GM18519 (cell line): ENCODE data around the gene GYG2.
"Not testable (repeated sequence)": the region's sequence is repeated elsewhere in the genome, so short reads cannot be mapped to it uniquely, and the experiment has no call there.

Experiments used
- ATAC-seq: cut with Tn5 transposase; IDR thresholded peaks from one replicate; pipeline ENCODE4 v1.9.1; 2021; ENCODE audit warnings: mild to moderate bottlenecking, moderate library complexity; ENCODE audit not compliant: unreplicated experiment, low FRiP score

GYG2 gene

DNA sequence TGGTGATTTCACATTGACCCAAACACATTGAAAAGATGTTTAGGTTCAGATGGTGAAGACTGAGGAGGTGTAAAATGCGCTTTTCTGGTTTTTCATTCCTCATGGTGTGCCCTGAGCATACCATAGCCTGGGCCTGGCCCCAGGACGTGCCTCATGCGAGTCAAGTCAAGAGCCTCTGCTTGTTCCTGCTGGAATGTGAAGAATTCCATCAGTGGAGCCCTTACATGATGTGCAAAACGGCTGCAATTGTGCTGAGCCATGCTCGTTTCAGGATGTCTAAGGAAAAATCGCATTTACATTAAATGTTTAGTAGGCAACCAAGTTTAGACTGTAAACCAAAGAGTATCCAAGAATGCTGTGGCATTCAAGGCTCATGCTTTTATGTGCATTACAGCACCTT lies 34.9 kb downstream of the GYG2 start:
- no peak for ATAC-seq

DNA sequence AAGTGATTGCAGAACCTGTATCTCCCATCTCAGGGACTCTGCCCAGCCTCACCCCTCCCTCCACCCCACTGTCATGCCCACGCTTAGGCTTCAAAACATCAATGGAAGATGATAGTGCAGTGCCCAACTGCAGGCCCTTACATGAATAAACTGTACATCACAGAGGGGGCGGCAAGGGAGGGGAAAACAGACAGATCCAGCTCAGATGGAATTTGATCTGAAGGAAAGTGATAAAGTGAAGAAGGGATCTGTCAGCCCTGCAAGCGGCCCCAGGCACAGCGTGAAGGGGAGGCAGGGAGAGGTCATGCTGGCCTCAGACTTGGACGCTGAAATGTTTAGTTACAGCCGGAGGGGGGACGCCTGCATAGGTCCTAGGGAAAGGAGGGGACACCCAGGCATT lies 38.5 kb downstream of the GYG2 start:
- no peak for ATAC-seq

DNA sequence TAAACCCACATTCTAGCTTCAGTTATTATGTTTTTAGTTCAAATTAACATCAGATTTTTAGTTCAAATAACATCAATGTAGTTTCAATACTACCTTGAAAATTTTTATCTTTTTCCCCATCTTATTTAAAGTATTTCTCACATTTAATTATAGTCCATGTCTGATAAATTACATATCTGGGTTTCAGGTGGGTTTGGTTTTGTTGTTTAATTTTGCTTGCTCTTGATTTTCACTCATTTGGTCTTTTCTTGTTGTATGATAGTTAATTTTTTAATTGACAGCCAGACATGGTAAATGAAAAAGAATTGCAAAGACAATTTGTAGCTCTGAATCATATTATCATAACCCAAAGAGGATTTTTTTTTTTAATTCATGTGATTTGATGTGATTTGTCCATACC lies 41.9 kb downstream of the GYG2 start:
- no peak for ATAC-seq

DNA sequence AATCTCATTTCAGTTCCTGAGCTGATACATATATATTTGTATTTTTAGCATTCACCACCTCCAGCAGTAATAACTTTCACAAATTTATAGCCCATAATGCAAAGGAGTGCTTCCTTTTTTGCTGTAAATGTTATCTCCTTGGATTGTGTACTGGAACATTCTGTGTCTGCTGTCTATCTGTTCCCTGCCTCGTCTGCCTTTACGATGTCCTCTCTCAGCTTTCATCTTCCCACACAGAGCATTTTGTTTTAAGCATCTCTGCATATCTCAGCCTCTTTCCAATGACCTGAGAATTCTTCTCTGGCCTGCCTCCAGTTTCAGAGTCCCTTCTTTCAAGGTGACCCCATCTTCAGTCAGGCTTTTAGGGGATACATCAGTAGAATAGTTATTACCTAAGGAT lies 43.1 kb downstream of the GYG2 start:
- no peak for ATAC-seq

DNA sequence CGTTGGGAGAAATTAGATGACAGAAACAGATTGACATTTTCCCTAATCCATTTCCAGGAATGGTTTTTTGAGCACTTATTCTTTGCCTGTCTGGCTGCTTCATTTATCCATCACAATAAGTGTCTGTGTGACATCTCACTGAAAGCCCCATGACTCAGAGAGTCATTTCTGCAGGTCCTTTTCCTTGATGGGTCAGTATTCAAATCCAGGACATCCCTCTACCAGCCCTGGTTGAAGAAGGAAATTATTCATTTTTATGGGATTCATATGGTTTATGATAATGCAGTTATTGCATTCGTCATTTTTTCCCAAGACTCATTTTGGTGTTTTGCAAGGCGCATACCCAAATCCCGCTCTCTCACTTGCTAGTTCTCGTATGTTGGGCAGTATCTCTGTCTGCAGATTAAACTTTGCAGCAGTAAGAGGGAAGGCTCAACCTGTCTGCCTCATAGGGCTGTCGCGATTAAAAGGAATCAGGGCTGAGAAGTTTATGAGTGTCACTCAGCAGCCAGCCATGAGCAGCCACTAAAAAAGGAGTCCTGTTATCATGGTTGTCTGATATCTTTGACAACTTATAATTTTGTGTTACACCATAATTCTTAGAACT lies 44.0 kb downstream of the GYG2 start:
- ATAC-seq, result no peak

DNA sequence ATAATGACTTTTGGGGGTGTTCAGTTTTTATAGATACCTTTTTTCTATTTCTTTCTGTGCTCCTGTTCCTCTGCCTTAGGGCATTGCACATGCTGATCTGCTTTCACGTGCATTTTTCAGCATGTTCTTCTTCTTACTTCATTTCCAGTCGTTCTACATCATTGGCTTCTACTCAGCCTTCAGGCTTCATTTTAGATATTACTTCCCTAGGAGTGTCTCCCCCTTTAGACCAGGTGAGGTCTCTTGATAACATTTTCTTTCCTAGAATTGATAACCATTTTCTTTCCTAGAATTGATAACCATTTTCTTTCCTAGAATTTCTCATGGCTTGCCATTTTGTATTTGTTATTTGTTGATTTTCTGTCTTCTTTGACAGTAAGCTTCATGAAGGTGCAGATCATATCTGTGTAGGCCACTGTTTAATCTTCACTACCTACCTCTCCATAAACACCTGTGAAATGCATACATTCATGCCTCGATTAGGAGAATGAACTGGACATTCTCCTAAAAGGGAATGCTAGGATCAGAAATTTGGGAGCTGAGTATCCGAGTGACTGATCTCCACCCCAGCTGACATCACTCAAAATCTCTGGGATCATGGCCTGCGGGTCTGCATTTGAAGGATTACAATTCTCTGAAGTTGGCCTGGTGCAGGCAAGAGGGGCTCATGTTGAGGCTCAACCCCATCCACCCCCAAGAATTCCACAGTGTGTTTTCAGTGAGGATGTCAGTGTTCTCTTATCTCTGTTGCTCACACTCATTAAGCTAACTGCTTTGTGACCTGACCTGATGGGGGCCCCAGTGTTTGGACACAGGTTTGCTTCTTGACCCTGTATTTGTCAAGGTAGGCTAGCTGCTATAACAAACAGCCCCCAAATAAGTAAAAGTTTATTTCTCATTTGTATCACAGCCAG lies 45.7 kb downstream of the GYG2 start:
- no peak for ATAC-seq

DNA sequence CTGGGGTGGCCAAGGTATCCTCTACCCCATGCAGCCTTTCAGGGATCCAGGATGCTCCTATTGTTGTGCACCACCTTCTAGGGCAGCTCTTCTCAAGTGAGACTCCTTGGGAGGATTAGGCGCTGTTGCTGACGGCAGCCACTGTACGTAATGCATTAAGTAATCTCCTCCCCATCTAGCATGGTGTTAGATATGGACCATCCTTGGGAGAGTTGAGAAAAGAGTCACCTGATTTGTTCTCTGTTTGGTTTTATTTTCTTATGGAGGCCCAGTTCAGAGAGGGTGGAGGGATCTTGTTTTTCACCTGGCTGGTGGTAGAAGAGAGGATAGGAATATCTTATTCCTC lies 46.4 kb downstream of the GYG2 start:
- no peak for ATAC-seq

DNA sequence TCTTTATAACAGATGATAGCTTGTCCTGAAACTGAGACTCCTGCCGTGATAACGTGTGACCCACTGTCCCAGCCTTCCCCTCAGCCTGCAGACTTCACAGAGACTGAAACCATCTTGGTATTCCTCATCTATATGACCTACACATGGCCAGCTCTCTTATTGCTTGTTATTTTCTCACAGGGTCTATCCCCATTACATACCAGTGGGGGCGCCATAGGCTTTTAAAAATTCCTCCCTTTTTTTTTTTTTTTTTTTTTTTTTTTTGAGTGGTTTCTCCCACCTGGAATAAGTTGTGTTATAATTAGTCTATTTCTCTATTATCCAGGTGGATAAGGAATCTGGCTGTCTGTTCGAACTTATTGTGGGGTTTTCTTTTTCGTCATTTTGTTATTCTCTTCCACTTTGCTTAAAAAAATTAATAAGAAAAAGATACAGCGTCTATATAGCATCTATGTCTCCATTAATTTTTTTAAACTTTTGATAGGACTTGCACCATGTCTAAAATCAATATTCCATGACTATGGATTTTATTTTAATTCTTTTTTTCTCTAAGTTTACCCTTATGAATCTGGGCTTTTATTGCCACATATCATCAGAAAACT lies 47.2 kb downstream of the GYG2 start:
- no peak for ATAC-seq

DNA sequence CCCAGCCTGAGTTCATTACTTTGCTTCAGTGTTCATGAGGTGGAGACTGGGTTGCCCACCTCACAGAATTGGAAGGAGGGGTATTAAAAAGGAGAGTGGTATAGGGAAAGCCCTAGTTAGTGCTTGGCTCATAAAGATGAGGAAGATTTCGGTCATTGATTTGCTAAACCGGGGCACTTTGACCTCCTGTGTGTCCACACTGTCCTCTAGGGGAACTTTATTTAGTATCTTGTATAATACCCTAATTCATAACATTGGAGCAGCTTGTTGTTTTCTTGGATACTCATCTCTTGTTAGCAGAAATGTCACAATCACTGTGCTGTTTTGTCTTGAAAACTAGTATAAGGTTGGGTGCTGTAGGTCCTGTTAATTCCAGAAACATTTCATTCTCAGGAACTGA lies 49.8 kb downstream of the GYG2 start:
- ATAC-seq, result no peak

DNA sequence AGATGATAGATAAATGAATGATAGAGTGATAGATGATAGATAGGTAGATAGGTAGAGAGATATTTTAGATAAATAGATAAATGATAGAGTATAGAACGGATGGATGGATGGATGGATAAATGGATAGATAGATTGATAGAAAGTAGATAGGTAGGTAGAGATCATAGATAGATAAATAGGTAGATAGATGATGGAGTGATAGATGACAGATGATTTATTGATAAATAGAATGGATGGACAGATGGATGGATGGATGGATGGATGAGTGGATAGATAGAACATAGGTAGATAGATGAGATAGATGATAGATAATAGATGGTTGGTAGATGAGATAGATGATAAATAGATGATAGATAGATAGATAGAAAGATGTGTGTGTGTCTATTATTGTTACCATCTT lies 50.9 kb downstream of the GYG2 start:
- no peak for ATAC-seq

DNA sequence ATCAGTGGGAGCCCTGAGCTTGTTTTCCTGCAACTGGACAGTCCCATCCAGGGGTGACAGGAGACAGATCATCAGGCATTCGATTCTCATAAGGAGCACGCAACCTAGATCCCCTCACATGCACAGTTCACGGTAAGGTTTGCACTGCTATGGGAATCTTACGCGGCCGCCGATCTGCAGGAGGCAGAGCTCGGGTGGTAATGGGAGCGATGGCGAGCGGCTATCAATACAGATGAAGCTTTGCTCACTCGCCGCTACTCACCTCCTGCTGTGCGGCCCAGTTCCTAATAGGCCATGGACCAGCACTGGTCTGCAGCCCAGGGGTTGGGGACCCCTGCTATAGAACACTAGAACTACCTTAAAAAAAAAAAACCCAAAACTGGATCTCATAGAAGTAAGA lies 55.0 kb downstream of the GYG2 start:
- no peak for ATAC-seq

DNA sequence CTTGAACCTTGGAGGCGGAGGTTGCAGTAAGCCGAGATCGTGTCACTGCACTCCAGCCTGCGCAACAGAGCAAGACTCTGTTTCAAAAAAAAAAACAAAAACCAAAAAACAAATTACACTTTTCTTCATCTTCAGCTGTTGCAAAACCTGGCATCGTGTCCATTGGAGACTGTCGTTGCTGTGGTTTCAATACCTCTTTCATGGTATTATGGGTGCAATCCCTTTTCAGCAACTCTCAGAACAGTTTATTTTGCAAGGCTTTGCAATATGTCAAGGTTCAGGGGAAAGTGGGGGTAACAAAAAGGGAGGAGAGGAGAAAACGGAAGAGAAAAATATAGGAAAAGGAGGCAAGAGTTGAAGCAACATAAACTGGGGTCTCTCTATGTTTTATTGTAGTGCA lies 59.6 kb downstream of the GYG2 start:
- ATAC-seq, result no peak

DNA sequence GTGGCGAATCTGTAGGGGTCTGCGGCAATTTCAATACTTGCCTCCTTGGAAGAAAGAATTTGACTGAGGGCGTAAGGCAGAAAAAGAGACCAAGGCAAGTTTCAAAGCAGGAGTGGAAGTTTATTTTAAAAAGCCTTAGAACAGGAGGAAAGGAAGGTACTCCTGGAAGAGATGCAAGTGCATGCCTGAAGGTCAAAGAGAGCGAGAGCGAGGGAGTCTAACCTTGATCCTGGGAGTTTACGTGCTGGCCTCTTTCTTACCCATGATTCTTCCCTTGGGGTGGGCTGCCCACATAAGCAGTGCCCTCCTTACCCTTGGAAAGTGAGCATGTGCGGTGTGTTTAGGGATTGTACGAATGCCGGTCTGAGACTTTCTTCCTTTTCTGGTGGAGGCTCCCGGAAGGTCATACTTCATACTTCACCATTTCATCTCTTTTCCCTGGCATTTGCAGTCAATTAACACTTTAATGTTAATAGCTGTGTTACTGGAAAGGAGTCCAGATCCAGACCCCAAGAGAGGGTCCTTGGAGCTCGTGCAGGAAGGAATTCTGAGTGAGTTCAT lies 60.4 kb downstream of the GYG2 start:
- ATAC-seq, result no peak

DNA sequence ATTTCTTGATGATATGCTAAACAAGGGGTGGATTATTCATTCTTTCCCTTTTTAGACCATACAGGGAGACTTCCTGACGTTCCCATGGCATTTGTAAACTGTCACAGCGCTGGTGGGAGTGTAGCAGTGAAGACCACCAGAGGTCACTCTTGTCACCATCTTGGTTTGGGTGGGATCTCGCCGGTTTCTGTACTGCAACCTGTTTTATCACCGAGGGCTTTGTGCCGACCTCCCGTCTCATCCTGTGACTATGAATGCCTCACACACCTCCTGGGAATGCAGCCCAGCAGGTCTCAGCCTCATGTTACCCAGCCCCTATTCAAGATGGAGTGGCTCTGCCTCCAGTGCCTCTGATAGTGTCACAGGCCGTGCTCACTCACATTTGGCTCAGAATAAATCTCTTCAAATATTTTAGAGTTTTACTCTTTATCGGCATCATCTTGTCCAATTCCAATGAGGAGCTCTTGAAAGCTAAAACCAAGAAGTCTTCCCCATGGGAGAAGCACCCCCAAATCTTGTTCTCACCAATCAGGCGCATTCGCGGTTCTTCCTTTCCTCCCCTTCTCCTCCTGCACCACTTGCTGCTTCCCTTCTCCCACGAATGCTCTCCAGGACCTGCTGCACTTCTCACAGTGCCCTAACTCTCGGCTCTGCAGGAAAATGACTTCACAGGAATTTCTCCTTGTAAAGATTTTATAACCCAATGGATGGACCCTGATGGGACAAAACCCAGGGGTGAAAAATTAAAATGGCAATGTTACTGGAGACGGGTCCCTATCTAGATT lies 61.2 kb downstream of the GYG2 start:
- not testable (repeated sequence) for ATAC-seq

DNA sequence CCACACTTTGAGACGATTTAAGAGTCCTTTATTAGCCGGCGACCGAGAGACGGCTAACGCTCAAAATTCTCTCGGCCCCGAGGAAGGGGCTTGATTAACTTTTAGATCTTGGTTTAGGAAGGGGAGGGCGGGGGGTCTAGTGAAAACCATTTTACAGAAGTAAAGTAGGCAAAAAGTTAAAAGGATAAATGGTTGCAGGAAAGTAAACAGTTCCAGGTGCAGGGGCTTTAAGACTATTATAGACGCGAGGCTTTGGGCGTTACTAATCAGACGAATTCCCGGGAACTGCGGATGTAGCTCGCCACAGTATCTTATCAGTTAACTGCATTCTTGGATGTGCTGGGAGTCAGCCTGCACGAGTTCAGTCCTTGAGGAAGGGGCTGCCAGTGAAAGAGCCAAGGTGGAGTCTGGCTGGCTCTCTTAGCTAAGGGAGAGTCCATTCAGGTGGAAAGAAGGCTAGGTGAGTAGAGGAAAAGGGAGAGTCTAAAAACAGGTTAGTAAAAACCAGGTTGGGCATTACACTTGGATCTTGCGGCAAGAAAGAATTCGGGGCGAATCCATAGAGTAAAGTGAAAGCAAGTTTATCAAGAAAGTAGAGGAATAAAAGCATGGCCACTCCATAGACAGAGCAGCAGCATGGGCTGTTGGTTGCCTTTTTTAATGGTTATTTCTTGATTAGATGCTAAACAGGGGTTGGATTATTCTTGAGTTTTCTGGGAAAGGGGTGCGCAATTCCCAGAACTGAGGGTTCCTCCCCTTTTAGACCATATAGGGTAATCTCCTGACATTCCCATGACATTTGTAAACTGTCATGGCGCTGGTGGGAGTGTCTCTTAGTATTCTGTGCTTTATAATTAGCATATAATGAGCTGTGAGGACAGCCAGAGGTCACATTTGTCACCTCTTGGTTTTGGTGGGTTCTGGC lies 62.1 kb downstream of the GYG2 start:
- not testable (repeated sequence) for ATAC-seq

DNA sequence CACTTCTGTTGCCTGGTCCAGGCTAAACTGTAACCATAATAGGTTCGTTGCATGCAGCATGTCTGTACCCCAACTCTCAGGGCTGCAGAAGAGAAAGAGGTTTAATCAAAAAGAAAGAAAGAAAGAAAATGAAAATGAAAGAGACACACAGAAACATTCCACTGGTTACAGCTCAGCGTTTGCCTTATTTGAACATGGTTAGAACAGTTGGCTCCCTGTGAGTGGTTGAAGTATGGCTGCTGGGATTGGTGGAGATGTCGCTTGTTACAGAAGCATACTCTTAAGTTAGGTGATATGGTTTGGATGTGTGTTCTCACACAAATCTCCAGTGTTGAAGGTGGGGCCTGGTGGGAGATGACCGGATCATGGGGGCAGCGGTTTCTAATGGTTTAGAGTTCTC lies 64.1 kb downstream of the GYG2 start:
- ATAC-seq, result no peak

DNA sequence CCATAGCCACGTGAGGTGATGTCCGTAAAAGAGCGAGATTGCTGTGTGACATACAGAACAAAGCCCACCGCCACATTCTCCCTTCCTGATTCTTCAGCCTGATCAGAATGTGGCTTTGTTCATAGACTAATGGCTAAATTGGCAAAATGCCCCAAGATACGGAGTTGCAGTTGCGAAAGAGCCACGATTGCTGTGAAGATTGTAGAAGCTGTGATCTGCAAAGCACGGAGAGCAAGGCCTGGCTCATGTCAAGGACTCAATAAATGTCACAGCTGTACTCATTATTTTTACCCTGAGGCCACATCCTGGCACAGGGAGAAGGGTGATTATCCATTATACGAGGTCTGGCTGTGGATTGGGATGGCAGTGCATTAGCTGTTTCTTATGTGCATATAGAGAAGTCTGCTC lies 66.2 kb downstream of the GYG2 start:
- ATAC-seq, result no peak

DNA sequence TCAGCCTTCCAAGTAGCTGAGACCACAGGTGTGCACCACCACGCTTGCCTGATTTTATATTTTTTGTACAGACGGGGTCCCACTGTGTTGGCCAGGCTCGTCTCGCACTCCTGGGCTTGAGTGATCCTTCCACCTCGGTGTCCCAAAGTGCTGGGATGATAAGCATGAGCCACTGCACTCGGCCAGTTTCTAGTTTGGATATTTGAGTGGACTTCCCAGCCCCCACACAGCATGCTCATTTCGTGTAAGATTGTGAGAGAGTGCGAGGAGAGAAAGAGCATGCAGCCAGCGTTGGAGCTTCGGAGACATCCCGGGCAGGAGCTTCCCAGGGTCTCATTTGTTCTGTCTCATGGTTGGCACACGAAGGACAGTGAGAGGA lies 68.6 kb downstream of the GYG2 start:
- ATAC-seq, result no peak

DNA sequence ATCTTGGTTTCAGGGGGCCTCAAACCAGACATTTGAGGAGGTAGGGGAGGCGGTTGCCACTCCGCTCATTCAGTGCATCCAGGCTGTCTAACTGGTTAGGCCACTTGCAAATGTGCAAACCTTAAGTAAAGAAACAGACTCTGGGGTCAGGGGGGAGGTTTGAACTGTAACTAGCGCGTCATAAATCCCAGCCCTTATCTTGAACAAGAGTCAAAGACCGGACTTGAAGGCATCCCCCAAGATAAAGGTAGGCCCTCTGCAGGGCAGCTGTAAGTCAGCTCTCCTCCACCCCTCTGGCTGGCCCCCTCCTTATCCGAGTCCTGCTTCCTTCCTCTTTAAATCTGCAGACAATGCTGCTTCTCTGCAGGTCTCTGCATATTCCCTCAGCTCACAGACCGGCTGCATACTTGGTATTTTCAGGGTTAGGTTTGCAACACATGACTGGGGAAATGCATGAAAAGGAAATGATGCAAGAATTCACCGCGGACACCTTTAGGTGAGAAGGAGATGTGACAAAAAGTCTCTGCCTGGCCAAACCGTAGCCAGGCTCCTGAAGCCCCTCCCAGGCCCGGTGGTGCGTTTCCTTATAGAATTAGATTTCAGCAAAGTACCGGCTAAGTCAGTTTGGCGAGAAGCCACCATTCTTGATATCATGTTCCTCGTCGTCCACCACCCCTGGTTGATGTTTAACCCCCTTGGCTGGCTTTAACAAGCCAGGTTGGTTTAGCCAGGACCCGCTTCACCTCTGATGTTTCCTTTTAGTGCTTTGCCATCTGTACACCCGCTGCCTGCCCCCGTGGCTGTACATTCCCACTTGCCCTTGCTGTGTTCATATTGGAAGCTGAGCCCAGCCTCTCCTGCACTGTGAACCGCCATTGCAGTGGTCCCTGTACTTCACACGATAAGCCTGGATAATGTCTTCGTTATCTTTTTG lies 69.2 kb downstream of the GYG2 start:
- ATAC-seq, result not testable (repeated sequence)
